GM11168 (cell line): ENCODE results near the gene POU2AF3.

ENCODE experiments used
- in situ Hi-C: fragments of 300-500 bp; cut with MboI; formaldehyde crosslinking; loops from one replicate; pipeline ENCODE4 v1.12.0; 2022; ENCODE audit warnings: low sequenced_read_pairs; ENCODE audit not compliant: unreplicated experiment

POU2AF3 gene

GRCh38 chr11:111324277-111324720, 26.0 kb downstream of the POU2AF3 start:
- in situ Hi-C loops: no loop called here

DNA sequence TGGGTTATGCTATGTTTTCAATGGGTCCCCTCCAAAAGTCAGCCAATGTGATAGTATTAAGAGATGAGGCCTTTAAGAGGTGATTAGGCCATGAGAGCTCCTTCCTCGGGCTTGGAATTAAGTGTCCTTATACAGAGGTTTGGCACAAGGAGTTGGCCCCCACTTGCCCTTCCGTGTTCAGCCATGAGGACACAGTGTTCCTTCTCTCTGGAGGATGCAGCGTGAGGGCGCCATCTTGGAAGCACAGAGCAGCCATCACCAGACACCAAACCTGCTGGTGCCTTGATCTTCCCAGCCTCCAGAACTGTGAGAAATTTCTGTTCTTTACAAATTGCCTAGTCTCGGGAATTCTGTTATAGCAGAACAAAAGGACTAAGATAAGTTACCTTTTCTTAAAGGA, 26.9 kb downstream of the POU2AF3 start:
- in situ Hi-C loops: no loop called here

DNA sequence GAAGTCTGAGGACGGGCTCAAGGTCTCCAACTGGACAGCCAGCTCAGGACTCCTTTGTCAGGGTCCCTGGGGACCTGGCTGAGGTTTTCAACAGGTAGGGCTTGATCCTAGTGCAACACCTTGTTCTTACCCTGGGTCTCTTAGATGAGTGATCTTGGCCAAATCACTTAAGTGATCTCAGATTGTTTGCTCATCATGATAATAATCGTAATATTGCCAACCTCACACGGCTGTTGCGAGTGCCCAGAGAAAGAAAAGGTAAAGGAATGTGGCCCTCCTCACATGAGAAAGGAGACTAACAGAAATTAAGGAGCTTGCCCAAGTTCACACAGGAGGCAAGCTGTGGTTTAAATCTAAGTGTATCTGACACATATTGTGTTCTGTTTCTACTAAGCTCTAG, 28.5 kb downstream of the POU2AF3 start:
- in situ Hi-C loops: no loop called here

- in situ Hi-C loops: no loop called here
These were observed 29.7 kb downstream of the POU2AF3 start for GRCh38 chr11:111327908-111328624.

- in situ Hi-C loops: no loop called here
These were observed 31.2 kb downstream of the POU2AF3 start for GRCh38 chr11:111329306-111330204.

DNA sequence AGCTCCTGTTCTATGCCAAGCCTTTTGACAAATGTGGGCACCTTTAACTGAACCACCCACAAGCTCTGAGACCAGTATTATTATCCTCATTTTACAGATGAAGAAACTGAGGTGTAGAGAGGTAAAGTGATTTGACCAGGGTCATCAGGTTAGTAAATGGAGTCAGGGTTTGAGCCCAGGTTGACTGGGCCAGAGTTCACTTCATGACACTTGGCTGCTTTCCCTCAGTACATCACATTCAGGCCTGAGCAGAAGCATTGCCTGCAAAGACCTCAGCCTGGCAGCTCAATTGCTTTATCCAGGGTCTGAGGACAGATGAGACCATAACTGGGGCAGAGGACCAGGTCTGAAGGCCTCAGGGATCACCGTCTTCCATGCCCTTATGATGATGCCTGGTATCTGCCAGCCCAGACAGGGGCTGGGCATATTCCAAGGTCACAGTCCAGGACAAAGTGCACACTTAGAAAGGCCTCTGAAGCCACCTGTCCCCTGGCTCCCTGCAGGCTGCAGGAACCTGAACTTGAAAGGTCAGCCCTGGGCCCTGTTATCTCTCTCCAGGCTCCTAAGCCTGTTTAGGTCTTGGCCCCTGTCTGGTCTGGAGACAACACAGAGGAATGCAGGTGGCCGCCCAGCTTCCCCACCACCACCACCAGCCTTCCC, 32.0 kb downstream of the POU2AF3 start:
- in situ Hi-C loops: no loop called here

- in situ Hi-C loops: no loop called here
These were observed 33.5 kb downstream of the POU2AF3 start for GRCh38 chr11:111331711-111332479.

- in situ Hi-C loops: no loop called here
These were observed 36.5 kb downstream of the POU2AF3 start for GRCh38 chr11:111334532-111335502.

- in situ Hi-C loops: no loop called here
These were observed 37.2 kb downstream of the POU2AF3 start for GRCh38 chr11:111335549-111335948.

- in situ Hi-C loops: no loop called here
These were observed 37.7 kb downstream of the POU2AF3 start for GRCh38 chr11:111336062-111336461.

GRCh38 chr11:111336582-111337256, 38.4 kb downstream of the POU2AF3 start:
- in situ Hi-C loops: no loop called here

DNA sequence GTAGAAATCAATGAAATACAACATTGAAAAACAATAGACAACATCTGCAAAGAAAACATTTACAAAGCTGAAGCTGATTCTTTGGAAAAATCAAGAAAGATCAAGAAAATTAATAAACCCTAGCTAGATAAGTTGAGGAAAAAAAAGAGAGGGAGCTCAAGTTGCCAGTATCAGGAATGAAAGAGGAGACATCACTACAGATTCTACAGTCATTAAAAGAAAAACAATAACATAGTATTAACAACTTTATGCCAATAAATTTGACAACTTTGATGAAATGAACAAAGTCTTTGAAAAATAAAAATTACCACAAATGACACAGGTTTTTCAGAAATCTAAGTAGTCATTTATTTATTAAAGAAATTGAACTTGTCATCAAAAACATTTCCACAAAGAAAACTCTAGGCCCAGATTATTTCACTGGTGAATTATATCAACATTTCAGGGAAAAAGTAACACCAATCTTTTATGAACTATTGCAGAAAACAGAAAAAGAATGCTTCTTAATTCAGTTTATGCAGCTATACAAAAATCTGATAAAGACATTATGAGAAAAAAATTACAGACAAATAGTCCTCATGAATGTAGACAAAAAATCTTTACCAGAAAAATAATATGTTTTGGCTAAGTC, 41.5 kb downstream of the POU2AF3 start:
- in situ Hi-C loops: no loop called here

GRCh38 chr11:111342329-111342728, 44.0 kb downstream of the POU2AF3 start:
- in situ Hi-C loops: no loop called here

GRCh38 chr11:111344032-111344431, 45.7 kb downstream of the POU2AF3 start:
- in situ Hi-C loops: no loop called here

DNA sequence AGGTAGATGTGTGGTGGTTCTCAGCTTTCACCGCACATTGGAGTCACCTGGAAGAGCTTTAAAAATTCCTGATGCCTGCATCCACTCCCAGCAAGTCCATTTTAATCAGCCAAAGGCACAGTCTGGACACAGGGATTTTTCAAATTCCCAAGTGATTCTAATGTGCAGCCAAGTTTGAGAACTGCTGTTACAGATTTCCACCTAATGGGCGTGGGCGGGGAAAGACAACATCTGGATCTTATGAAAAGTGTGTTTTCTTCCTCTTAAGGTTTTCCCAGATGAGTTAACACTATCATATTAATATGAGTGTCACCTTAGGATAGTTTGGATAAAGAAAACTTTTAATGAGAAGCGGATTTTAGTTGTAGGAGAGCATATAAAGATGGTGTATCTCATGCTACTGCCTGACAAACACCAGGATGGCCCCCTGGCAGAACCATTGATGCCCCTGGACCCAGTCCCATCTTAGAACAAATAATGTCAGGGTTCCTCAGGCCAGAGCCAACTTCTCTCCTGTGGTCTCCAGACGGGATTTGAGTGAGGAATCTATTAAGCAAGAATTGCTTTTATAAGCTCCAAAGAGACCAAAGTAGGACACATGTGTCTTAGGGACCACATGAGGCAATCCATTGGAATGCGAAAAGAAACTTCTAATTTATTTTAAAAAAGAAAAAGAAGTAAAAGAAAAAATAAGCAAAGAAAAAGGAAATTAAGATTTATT, 48.8 kb downstream of the POU2AF3 start:
- in situ Hi-C loops: no loop called here

- in situ Hi-C loops: no loop called here
These were observed 49.4 kb downstream of the POU2AF3 start for GRCh38 chr11:111347723-111348115.

DNA sequence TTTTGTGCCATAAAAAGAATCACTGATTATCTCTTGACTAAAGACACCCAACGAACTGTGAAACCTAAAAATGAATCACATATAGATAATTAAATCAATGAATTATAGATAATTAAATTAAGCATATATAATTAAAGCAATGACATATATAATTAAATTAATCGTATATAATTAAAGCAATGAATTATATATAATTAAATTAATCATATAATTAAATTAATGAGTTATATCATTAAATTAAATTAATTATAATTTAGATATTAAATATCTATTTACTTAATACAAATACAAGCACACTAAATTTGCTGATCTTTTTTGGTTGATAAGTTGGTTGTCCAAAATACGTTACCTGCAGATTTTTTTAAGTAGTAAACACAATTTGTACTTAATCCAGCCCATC, 49.8 kb downstream of the POU2AF3 start:
- in situ Hi-C loops: no loop called here
